T-cell (primary cell): Measurements from ENCODE around the gene AIFM1. TPM values are rescaled to one million over a fixed set of nuclear protein-coding genes. Genes with fewer than 3 reads are reported as not detected.
"Not testable (repeated sequence)": the region's sequence is repeated elsewhere in the genome, so short reads cannot be mapped to it uniquely, and the experiment has no call there.

Experiments used
- ATAC-seq, 4 experiments: fragments of 200-7000 bp in 3 of 4; fragments of 150-1000 bp in 1 of 4; cut with Tn5 transposase; replicated peaks in 1 of 4; 1 replicate in 3 of 4; 2 replicates in 1 of 4; pipeline ENCODE4 v1.10.0; 2021; ENCODE audit warnings: moderate library complexity in 3 of 4, mild to moderate bottlenecking in 2 of 4, moderate number of reproducible peaks in 1 of 4
- CTCF ChIA-PET, 2 donors: fragments of 300-600 bp; sonication (Branson Sonifier 250); formaldehyde crosslinking; loops; one replicate each; lab custom pipeline; 2022; ENCODE audit warnings: antibody characterized with exemption in 2 of 2; lab: Charles Lee
- POLR2A ChIA-PET, 2 donors: fragments of 300-600 bp; sonication (Branson Sonifier 250); formaldehyde crosslinking; loops; one replicate each; lab custom pipeline; 2022; ENCODE audit warnings: antibody characterized with exemption in 2 of 2; lab: Charles Lee
- DNase-seq, 35 experiments: peaks; one replicate each; pipeline versions ENCODE4 v3.0.0 to v3.0.0-alpha.2; 2013 to 2023
- H3K27ac ChIP-seq: one replicate; pipeline ENCODE4 v1.5.1; 2013; ENCODE audit warnings: low read length
- H3K27me3 ChIP-seq, 2 experiments: replicated peaks in 1 of 2; 1 replicate in 1 of 2; 2 replicates in 1 of 2; pipeline versions ENCODE4 v1.6.1 to v1.7.0; 2013; ENCODE audit warnings: low read length in 1 of 2, mixed read lengths in 1 of 2; ENCODE audit not compliant: control insufficient read depth in 2 of 2, insufficient read depth in 2 of 2; ENCODE audit errors: extremely low read depth in 1 of 2
- H3K36me3 ChIP-seq, 2 donors: 1 replicate in 1 of 2; 2 replicates in 1 of 2; pipeline versions ENCODE4 v1.6.1 to v1.7.0; 2013; ENCODE audit warnings: low read length in 1 of 2; ENCODE audit not compliant: control insufficient read depth in 2 of 2, insufficient read depth in 1 of 2; ENCODE audit errors: extremely low read depth in 1 of 2
- H3K4me1 ChIP-seq, 2 experiments: 1 replicate in 1 of 2; 2 replicates in 1 of 2; pipeline versions ENCODE4 v1.6.1 to v1.7.0; 2013; ENCODE audit warnings: low read length in 2 of 2, mixed read lengths in 1 of 2; ENCODE audit not compliant: insufficient read depth in 2 of 2, control insufficient read depth in 1 of 2; ENCODE audit errors: extremely low read depth in 1 of 2
- H3K4me3 ChIP-seq, 2 donors: 1 replicate in 1 of 2; 2 replicates in 1 of 2; pipeline versions ENCODE4 v1.5.1 to v1.7.0; 2013; ENCODE audit warnings: mild to moderate bottlenecking in 2 of 2, low read length in 1 of 2, moderate library complexity in 1 of 2; ENCODE audit not compliant: control insufficient read depth in 1 of 2; ENCODE audit errors: extremely low read depth in 1 of 2
- H3K9me3 ChIP-seq: 2 replicates; pipeline ENCODE4 v1.7.0; 2013
- H3K27ac Mint-ChIP-seq, 2 donors: one replicate each; pipeline ENCODE4 v1.8.0; 2020 to 2021; ENCODE audit warnings: mild to moderate bottlenecking in 2 of 2, mixed read lengths in 2 of 2
- H3K27me3 Mint-ChIP-seq, 2 donors: one replicate each; pipeline ENCODE4 v1.8.0; 2021 to 2022; ENCODE audit warnings: mixed read lengths in 2 of 2
- H3K36me3 Mint-ChIP-seq: one replicate; pipeline ENCODE4 v1.8.0; 2021; ENCODE audit warnings: mixed read lengths
- H3K4me1 Mint-ChIP-seq, 3 donors: one replicate each; pipeline ENCODE4 v1.8.0; 2020 to 2022; ENCODE audit warnings: mixed read lengths in 3 of 3, mild to moderate bottlenecking in 1 of 3
- H3K4me3 Mint-ChIP-seq, 3 donors: one replicate each; pipeline ENCODE4 v1.8.0; 2020 to 2022; ENCODE audit warnings: mild to moderate bottlenecking in 3 of 3, mixed read lengths in 3 of 3, moderate library complexity in 3 of 3
- H3K9me3 Mint-ChIP-seq, 3 donors: one replicate each; pipeline ENCODE4 v1.8.0; 2020 to 2022; ENCODE audit warnings: mixed read lengths in 3 of 3
- WGBS: methylation state at CpG from one replicate; pipeline ENCODE4 v1.1.5; 2013; ENCODE audit warnings: missing lambda C conversion rate; ENCODE audit not compliant: insufficient coverage; 5-methylcytosine and 5-hydroxymethylcytosine counted together
- total RNA-seq, 35 experiments: library from RNA in 6 of 35; stranded (reverse) in 6 of 35; fragments of 120-200 nt in 1 of 35; gene quantifications; one replicate each; pipeline versions ENCODE4 v1.2.1 to v1.2.4 and lab custom pipeline; 2013 to 2026

The AIFM1 gene
- total RNA-seq, 5 donors from 2014 or later (not counting 1 experiment from before 2014, with no cell fraction given), result 11.2 to 25.0 (median 23.6) TPM

- peak overlapping the region; percentile 30 to 39 for H3K4me3 ChIP-seq
- peak; percentile 29 to 52 (median 44) for ATAC-seq
- 2% methylated on average over 20 of the region's 28 CpGs for WGBS
Observed at GRCh38 chrX:130120321-130120731, 45.3 kb downstream of the AIFM1 start.

GRCh38 chrX:130119312-130119898 lies 46.2 kb downstream of the AIFM1 start:
- peaks cover 0 to 20% (median 19%) of the 10 kb centered on the region in 3 donors for H3K4me1 Mint-ChIP-seq
- WGBS, result 100% methylated on average over 3 of the region's 14 CpGs

More at GRCh38 chrX:130120321-130120731, 45.3 kb downstream of the AIFM1 start:
- H3K27me3 ChIP-seq, result no peaks in the 10 kb centered on the region
- Mint-ChIP-seq H3K36me3 (no peaks in the 10 kb centered on the region), H3K27me3 (peaks cover 0 to 8% of the 10 kb centered on the region in 2 donors), H3K4me1 (peaks cover 0 to 20% (median 18%) of the 10 kb centered on the region in 3 donors), H3K27ac (peak overlapping the region; percentile 46 to 84), H3K4me3 (peak overlapping the region; percentile 64 to 69 (median 68)), H3K9me3 (no peaks in the 10 kb centered on the region)
- H3K27ac ChIP-seq, result no peak overlapping the region
- ChIA-PET CTCF (interaction anchor here (0.6 to 4.6 kb wide), 9 partner anchors 33 to 407 kb away, joined by 3 to 24 read pairs (median 9); no protein-coding TSS in a partner anchor), POLR2A (interaction anchor here in 1 of 2 donors (0.6 kb wide), 2 partner anchors 41 to 56 kb away, joined by 3 read pairs; no protein-coding TSS in a partner anchor)
- H3K4me1 ChIP-seq, result peaks cover 0 to 34% of the 10 kb centered on the region in 2 experiments
- no peaks in the 10 kb centered on the region for H3K9me3 ChIP-seq
- peaks cover 0 to 2% of the 10 kb centered on the region in 2 donors for H3K36me3 ChIP-seq
- DNase-seq, result no peak

GRCh38 chrX:130118441-130119311 lies 47.0 kb downstream of the AIFM1 start:
- H3K27ac Mint-ChIP-seq, result peak overlapping the region; percentile 60 to 75

More at GRCh38 chrX:130119312-130119898, 46.2 kb downstream of the AIFM1 start:
- POLR2A ChIA-PET, result interaction anchor here in 1 of 2 donors (0.7 kb wide), 1 partner anchor 130 kb away, joined by 4 read pairs; no protein-coding TSS in a partner anchor
- peak overlapping the region; percentile 45 to 75 for H3K27ac Mint-ChIP-seq
- peak overlapping the region; percentile 18 for H3K27ac ChIP-seq
- H3K4me3 ChIP-seq, result no peak overlapping the region
- ATAC-seq (no peak), DNase-seq (no peak)
- peak overlapping the region in 2 of 3 donors; percentile 64 to 69 for H3K4me3 Mint-ChIP-seq
- no peaks in the 10 kb centered on the region for H3K9me3 ChIP-seq
- CTCF ChIA-PET, result interaction anchor here (0.5 to 4.6 kb wide), 9 partner anchors 15 to 512 kb away, joined by 3 to 24 read pairs (median 3); no protein-coding TSS in a partner anchor
- no peaks in the 10 kb centered on the region for H3K9me3 Mint-ChIP-seq
- peaks cover 0 to 8% of the 10 kb centered on the region in 2 donors for H3K27me3 Mint-ChIP-seq
- H3K4me1 ChIP-seq, result peaks cover 0 to 34% of the 10 kb centered on the region in 2 experiments
- H3K36me3 Mint-ChIP-seq, result no peaks in the 10 kb centered on the region
- no peaks in the 10 kb centered on the region for H3K36me3 ChIP-seq
- no peaks in the 10 kb centered on the region for H3K27me3 ChIP-seq

GRCh38 chrX:130117166-130117565 lies 48.5 kb downstream of the AIFM1 start:
- CTCF ChIA-PET, result interaction anchor here in 1 of 2 donors (0.6 kb wide), 1 partner anchor 85 kb away, joined by 3 read pairs; no protein-coding TSS in a partner anchor
- H3K4me1 ChIP-seq, result peaks cover 0 to 34% of the 10 kb centered on the region in 2 experiments
- no peak overlapping the region for H3K4me3 ChIP-seq
- Mint-ChIP-seq H3K36me3 (no peaks in the 10 kb centered on the region), H3K9me3 (no peaks in the 10 kb centered on the region), H3K4me3 (no peak overlapping the region), H3K27ac (peak overlapping the region in 1 of 2 donors; percentile 52), H3K27me3 (no peaks in the 10 kb centered on the region), H3K4me1 (peaks cover 0 to 21% (median 20%) of the 10 kb centered on the region in 3 donors)
- no peaks in the 10 kb centered on the region for H3K36me3 ChIP-seq
- POLR2A ChIA-PET, result interaction anchor here in 1 of 2 donors (0.6 kb wide), 1 partner anchor 41 kb away, joined by 6 read pairs; no protein-coding TSS in a partner anchor
- ATAC-seq, result no peak
- no peak for DNase-seq
- WGBS, result no CpG with 5 or more reads among the region's 7 CpGs
- no peak overlapping the region for H3K27ac ChIP-seq
- H3K9me3 ChIP-seq, result no peaks in the 10 kb centered on the region
- H3K27me3 ChIP-seq, result no peaks in the 10 kb centered on the region

More at GRCh38 chrX:130118441-130119311, 47.0 kb downstream of the AIFM1 start:
- DNase-seq, result peak in 2 of 35 experiments; percentile 23 to 29
- Mint-ChIP-seq H3K4me1 (peaks cover 0 to 21% (median 20%) of the 10 kb centered on the region in 3 donors), H3K36me3 (no peaks in the 10 kb centered on the region), H3K9me3 (no peaks in the 10 kb centered on the region), H3K27me3 (peaks cover 0 to 8% of the 10 kb centered on the region in 2 donors), H3K4me3 (peak overlapping the region; percentile 23 to 56 (median 35))
- CTCF ChIA-PET, result interaction anchor here (1.0 to 4.6 kb wide), 5 partner anchors 14 to 39 kb away, joined by 3 to 24 read pairs (median 4); no protein-coding TSS in a partner anchor
- no peaks in the 10 kb centered on the region for H3K27me3 ChIP-seq
- WGBS, result 76% methylated on average over 3 of the region's 21 CpGs
- H3K4me3 ChIP-seq, result no peak overlapping the region
- POLR2A ChIA-PET, result interaction anchor here in 1 of 2 donors (0.7 kb wide), 1 partner anchor 130 kb away, joined by 4 read pairs; no protein-coding TSS in a partner anchor
- ATAC-seq, result peak in 1 of 4 experiments; percentile 14
- no peaks in the 10 kb centered on the region for H3K9me3 ChIP-seq
- H3K4me1 ChIP-seq, result peaks cover 0 to 34% of the 10 kb centered on the region in 2 experiments
- peak overlapping the region; percentile 18 for H3K27ac ChIP-seq
- H3K36me3 ChIP-seq, result no peaks in the 10 kb centered on the region

- not testable (repeated sequence) for ATAC-seq, H3K9me3 ChIP-seq, H3K27me3 Mint-ChIP-seq, H3K27me3 ChIP-seq, H3K36me3 ChIP-seq, H3K36me3 Mint-ChIP-seq, H3K4me3 ChIP-seq, H3K9me3 Mint-ChIP-seq, H3K4me3 Mint-ChIP-seq, DNase-seq, H3K27ac ChIP-seq, H3K27ac Mint-ChIP-seq
- POLR2A ChIA-PET, result interaction anchor here in 1 of 2 donors (0.6 kb wide), 1 partner anchor 35 kb away, joined by 7 read pairs; no protein-coding TSS in a partner anchor
- no CpG with 5 or more reads among the region's 10 CpGs for WGBS
- CTCF ChIA-PET, result interaction anchor here in 1 of 2 donors (0.6 kb wide), 1 partner anchor 18 kb away, joined by 4 read pairs; no protein-coding TSS in a partner anchor
- peaks cover 0 to 21% (median 20%) of the 10 kb centered on the region in 3 donors for H3K4me1 Mint-ChIP-seq
- H3K4me1 ChIP-seq, result peaks cover 0 to 30% of the 10 kb centered on the region in 2 experiments
Observed at GRCh38 chrX:130115119-130115885, 50.3 kb downstream of the AIFM1 start.
